Measurements from ENCODE around the gene DRICH1.

- TF ChIP-seq CTCF (IDR thresholded peaks at IDR 0.05; ENCODE audit: poor library complexity) (no peak), EZH2 (IDR thresholded peaks at IDR 0.05; ENCODE audit: borderline replicate concordance) (no peak), EZH2phosphoT487 (IDR thresholded peaks at IDR 0.05; ENCODE audit: low read depth, severe bottlenecking, unreplicated experiment) (no peak)
Observed at GRCh38 chr22:23655891-23656475, 23.9 kb upstream of the DRICH1 start.
